ENCODE results near the gene LFNG. TPM values are rescaled to one million over a fixed set of nuclear protein-coding genes. Genes with fewer than 3 reads are reported as not detected.

Gene LFNG
- total and polyA plus RNA-seq, 2 of the 13 experiments (the other 11 are each of a cell fraction or from before 2014, with no cell fraction given): 0.44 to 1.5 TPM

- no peak for TF ChIP-seq FOXJ3 (CRISPR knock-in tag; IDR thresholded peaks at IDR 0.05; ENCODE audit: borderline replicate concordance)
- no peak for TF ChIP-seq USF2 (IDR thresholded peaks at IDR 0.05; ENCODE audit: low read depth, low read length)
- no peak for TF ChIP-seq USF2 (CRISPR knock-in tag; IDR thresholded peaks at IDR 0.05; ENCODE audit: borderline replicate concordance)
- no peak for TF ChIP-seq ZNF10 (CRISPR knock-in tag; IDR thresholded peaks at IDR 0.05; ENCODE audit: borderline replicate concordance, low read depth)
- TF ChIP-seq ZFYVE20 (CRISPR knock-in tag; IDR thresholded peaks at IDR 0.05; ENCODE audit: borderline replicate concordance, low read depth): no peak
- no peak for TF ChIP-seq ZNF788 (CRISPR knock-in tag; IDR thresholded peaks at IDR 0.05; ENCODE audit: borderline replicate concordance)
- TF ChIP-seq, protein P1, sequence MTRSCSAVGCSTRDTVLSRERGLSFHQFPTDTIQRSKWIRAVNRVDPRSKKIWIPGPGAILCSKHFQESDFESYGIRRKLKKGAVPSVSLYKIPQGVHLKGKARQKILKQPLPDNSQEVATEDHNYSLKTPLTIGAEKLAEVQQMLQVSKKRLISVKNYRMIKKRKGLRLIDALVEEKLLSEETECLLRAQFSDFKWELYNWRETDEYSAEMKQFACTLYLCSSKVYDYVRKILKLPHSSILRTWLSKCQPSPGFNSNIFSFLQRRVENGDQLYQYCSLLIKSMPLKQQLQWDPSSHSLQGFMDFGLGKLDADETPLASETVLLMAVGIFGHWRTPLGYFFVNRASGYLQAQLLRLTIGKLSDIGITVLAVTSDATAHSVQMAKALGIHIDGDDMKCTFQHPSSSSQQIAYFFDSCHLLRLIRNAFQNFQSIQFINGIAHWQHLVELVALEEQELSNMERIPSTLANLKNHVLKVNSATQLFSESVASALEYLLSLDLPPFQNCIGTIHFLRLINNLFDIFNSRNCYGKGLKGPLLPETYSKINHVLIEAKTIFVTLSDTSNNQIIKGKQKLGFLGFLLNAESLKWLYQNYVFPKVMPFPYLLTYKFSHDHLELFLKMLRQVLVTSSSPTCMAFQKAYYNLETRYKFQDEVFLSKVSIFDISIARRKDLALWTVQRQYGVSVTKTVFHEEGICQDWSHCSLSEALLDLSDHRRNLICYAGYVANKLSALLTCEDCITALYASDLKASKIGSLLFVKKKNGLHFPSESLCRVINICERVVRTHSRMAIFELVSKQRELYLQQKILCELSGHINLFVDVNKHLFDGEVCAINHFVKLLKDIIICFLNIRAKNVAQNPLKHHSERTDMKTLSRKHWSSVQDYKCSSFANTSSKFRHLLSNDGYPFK (CRISPR knock-in tag; IDR thresholded peaks at IDR 0.05; ENCODE audit: borderline replicate concordance): peak; percentile 58; the same call in 1 of the 2 replicates
- TF ChIP-seq HOXA3 (CRISPR knock-in tag; IDR thresholded peaks at IDR 0.05): peak; percentile 57; the same call in 1 of the 2 replicates
- 0 out of 2 replicates have a peak, but pooled peaks have one; percentile 18 for TF ChIP-seq ZNF629 (CRISPR knock-in tag; conservative IDR thresholded peaks at IDR 0.05)
- TF ChIP-seq ZNF383 (CRISPR knock-in tag; IDR thresholded peaks at IDR 0.05; ENCODE audit: borderline replicate concordance): no peak
- TF ChIP-seq ZNF292 (CRISPR knock-in tag; IDR thresholded peaks at IDR 0.05; ENCODE audit: borderline replicate concordance, low read depth): 0 out of 2 replicates have a peak, but pooled peaks have one; percentile 69
- TF ChIP-seq PHF21A (CRISPR knock-in tag; IDR thresholded peaks at IDR 0.05): peak; percentile 58
- TF ChIP-seq CREB1 (IDR thresholded peaks at IDR 0.05): no peak
- no peak for TF ChIP-seq CREB1 (CRISPR knock-in tag; IDR thresholded peaks at IDR 0.05)
- TF ChIP-seq ZFP82 (CRISPR knock-in tag; IDR thresholded peaks at IDR 0.05; ENCODE audit: borderline replicate concordance): no peak
- no peak for TF ChIP-seq HNF4G (IDR thresholded peaks at IDR 0.05; ENCODE audit: borderline replicate concordance, low read depth, low read length)
- TF ChIP-seq HNF4G (CRISPR knock-in tag; IDR thresholded peaks at IDR 0.05; ENCODE audit: borderline replicate concordance, low read depth): peak; percentile 51; the same call in 1 of the 2 replicates
- TF ChIP-seq ARNTL (CRISPR knock-in tag; IDR thresholded peaks at IDR 0.05): no peak
- TF ChIP-seq GATA4 (IDR thresholded peaks at IDR 0.05; ENCODE audit: borderline replicate concordance, low read depth): peak; percentile 64; the same call in 1 of the 2 replicates
- peak; percentile 61 for TF ChIP-seq ZNF687 (CRISPR knock-in tag; IDR thresholded peaks at IDR 0.05)
Measured at GRCh38 chr7:2510909-2511768, 8.4 kb upstream of the LFNG start (continued).

Data from HepG2 (cell line).